Gastroesophageal sphincter (tissue), 3 donors: Measurements from ENCODE around the gene LRP1B.

Experiments
- CTCF ChIP-seq, 4 experiments: fragments of 200-600 bp in 2 of 4; fragments of 450-650 bp in 2 of 4; sonication (generic) in 1 of 4; IDR thresholded peaks; one replicate each; pipeline ENCODE4 v1.5.1; 2017 to 2019; ENCODE audit warnings: antibody characterized with exemption in 4 of 4, mild to moderate bottlenecking in 2 of 4, moderate library complexity in 2 of 4
- EP300 ChIP-seq: sonication (generic); formaldehyde crosslinking; IDR thresholded peaks from one replicate; pipeline ENCODE4 v1.6.1; 2017; ENCODE audit warnings: antibody characterized with exemption, mild to moderate bottlenecking
- POLR2A ChIP-seq, 2 donors: fragments of 450-650 bp; IDR thresholded peaks; one replicate each; pipeline ENCODE4 v1.6.1; 2017; ENCODE audit warnings: antibody characterized with exemption in 2 of 2, mild to moderate bottlenecking in 2 of 2, moderate library complexity in 1 of 2
- POLR2AphosphoS5 ChIP-seq: sonication (generic); formaldehyde crosslinking; IDR thresholded peaks from one replicate; pipeline ENCODE4 v1.6.1; 2017; ENCODE audit warnings: antibody characterized with exemption

GRCh38 chr2:140808211-140808610, 1322.6 kb downstream of the LRP1B start:
- TF ChIP-seq CTCF (IDR thresholded peaks at IDR 0.05) (no peak), EP300 (no peak), POLR2AphosphoS5 (no peak), POLR2A (IDR thresholded peaks at IDR 0.05) (no peak)
